ENCODE measurements around the gene SFRP5.

DNA sequence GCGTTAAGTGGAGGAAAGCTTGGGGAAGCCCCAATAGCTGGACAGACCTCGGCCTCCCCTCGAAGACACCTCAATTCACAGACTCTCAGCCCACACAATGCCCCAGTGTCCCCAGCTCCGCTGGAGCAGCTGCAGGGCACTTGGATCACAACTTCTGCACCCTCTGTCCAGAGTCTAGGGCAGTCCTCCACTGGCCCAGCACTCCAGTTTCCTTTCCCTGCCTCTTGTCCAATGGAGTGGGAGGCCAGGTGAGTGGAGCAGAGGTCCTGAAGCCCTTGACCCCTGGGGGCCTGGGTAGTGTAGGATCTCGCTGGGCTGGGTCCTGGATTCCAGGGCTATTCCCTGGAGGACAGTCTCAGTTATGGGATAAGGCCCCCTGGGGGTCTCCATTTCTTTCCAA is 11.9 kb downstream of the SFRP5 start:
- TF ChIP-seq, protein P1, sequence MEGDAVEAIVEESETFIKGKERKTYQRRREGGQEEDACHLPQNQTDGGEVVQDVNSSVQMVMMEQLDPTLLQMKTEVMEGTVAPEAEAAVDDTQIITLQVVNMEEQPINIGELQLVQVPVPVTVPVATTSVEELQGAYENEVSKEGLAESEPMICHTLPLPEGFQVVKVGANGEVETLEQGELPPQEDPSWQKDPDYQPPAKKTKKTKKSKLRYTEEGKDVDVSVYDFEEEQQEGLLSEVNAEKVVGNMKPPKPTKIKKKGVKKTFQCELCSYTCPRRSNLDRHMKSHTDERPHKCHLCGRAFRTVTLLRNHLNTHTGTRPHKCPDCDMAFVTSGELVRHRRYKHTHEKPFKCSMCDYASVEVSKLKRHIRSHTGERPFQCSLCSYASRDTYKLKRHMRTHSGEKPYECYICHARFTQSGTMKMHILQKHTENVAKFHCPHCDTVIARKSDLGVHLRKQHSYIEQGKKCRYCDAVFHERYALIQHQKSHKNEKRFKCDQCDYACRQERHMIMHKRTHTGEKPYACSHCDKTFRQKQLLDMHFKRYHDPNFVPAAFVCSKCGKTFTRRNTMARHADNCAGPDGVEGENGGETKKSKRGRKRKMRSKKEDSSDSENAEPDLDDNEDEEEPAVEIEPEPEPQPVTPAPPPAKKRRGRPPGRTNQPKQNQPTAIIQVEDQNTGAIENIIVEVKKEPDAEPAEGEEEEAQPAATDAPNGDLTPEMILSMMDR (IDR thresholded peaks at IDR 0.05): no peak
- no peak for TF ChIP-seq EZH2 (IDR thresholded peaks at IDR 0.05; ENCODE audit: borderline replicate concordance, insufficient read depth, low read depth, low read length, poor library complexity, severe bottlenecking)
